Measurements from ENCODE around the gene CEP97.
A peak's percentile ranks its signal among the peaks of the same experiment; 100 is the strongest.

The CEP97 gene

DNA sequence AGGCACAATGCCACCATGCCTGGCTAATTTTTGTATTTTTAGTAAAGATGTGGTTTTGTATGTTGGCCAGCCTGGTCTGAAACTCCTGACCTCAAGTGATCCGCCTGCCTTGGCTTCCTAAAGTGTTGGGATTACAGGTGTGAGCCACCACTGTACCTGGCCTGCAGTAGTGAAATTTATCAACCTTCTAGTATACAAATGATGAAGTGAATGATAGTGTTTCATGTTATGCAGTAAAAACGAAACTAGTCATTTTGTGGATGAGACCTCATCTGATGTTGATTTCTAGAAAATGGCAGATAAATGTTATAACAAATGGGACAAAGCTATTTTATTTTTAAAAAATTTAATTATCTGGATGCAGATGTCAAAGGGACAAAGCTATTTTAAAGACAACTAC lies 87.5 kb downstream of the CEP97 start:
- H3K4me3 ChIP-seq (ENCODE audit: low read depth, low read length): no peak overlapping the region
- TF ChIP-seq, protein P1, sequence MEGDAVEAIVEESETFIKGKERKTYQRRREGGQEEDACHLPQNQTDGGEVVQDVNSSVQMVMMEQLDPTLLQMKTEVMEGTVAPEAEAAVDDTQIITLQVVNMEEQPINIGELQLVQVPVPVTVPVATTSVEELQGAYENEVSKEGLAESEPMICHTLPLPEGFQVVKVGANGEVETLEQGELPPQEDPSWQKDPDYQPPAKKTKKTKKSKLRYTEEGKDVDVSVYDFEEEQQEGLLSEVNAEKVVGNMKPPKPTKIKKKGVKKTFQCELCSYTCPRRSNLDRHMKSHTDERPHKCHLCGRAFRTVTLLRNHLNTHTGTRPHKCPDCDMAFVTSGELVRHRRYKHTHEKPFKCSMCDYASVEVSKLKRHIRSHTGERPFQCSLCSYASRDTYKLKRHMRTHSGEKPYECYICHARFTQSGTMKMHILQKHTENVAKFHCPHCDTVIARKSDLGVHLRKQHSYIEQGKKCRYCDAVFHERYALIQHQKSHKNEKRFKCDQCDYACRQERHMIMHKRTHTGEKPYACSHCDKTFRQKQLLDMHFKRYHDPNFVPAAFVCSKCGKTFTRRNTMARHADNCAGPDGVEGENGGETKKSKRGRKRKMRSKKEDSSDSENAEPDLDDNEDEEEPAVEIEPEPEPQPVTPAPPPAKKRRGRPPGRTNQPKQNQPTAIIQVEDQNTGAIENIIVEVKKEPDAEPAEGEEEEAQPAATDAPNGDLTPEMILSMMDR (IDR thresholded peaks at IDR 0.05; ENCODE audit: control insufficient read depth, extremely low read depth, insufficient read depth): no peak
- no peak for DNase-seq (ENCODE audit: low read depth)

DNA sequence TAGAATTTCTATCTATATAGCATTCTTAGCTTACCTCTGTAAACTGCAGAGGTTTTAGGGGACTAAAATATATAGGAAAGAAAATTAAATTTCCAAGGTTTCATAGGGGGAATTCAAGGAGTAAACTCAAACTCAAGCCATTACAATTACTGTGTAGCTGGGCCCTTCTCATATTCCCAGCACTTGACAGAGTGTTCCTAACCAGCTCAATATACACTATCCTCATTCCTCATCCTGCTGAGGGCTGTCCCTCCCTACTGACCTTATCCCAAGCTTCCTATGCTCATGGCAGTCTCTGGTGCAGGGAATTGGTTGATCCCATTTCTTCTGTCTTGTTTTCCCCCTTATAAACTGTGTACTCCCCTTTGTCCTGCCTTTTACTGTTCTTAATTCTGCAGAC lies 88.5 kb downstream of the CEP97 start:
- TF ChIP-seq, protein P1 (IDR thresholded peaks at IDR 0.05; ENCODE audit: control insufficient read depth, extremely low read depth, insufficient read depth): no peak
- DNase-seq (ENCODE audit: low read depth): no peak
- H3K4me3 ChIP-seq (ENCODE audit: low read depth, low read length): no peak overlapping the region

DNA sequence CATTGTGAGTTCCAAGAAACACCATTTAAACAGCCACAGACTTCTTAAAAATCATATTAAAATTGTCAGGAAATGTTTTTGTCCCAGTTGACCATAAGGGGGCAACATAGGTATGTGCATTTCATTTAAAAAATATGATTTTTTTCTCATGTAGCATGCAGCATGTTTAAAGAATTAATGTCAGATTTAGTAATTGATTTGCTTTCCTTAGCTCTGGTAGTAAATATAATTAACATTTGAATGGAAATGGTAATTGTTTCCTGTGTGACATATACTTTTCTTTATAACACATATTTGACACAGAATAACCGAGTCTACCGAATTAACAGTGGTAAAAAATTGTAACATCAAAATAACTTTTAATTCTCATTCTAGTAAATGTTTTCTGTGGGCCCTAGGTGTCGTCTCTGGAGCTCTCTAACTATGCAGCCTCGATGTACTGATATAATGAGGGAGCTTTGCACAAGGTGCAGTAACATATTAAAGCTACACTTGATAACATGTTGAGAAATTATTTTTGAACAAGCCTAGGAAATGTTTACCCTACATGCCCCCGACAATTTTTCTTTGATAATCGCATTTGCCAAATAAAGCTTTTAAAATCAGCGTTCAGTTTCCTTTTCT lies 89.5 kb downstream of the CEP97 start:
- DNase-seq (ENCODE audit: low read depth): no peak
- TF ChIP-seq, protein P1 (IDR thresholded peaks at IDR 0.05; ENCODE audit: control insufficient read depth, extremely low read depth, insufficient read depth): peak; percentile 57
- H3K4me3 ChIP-seq (ENCODE audit: low read depth, low read length): no peak overlapping the region

DNA sequence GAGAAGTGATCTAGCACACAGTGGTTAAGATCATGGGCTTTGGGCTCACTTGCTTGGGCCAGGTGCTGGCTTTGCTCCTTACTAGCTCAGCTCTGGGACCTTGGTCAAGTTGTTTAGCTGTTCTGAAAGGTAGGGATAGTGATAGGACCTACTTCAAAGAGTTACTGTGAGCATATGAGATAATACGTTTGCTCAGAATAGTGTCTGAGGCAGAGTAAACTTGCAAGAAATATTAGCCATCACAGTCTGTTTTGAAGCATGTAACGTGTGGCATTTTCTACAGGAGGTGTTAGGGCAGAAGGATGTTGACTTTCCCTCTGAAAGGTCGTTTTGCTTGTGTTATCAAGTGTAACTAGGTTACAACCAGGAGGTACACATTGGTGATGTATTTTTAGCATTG lies 90.4 kb downstream of the CEP97 start:
- no peak for DNase-seq (ENCODE audit: low read depth)
- TF ChIP-seq, protein P1 (IDR thresholded peaks at IDR 0.05; ENCODE audit: control insufficient read depth, extremely low read depth, insufficient read depth): no peak
- no peak overlapping the region for H3K4me3 ChIP-seq (ENCODE audit: low read depth, low read length)

DNA sequence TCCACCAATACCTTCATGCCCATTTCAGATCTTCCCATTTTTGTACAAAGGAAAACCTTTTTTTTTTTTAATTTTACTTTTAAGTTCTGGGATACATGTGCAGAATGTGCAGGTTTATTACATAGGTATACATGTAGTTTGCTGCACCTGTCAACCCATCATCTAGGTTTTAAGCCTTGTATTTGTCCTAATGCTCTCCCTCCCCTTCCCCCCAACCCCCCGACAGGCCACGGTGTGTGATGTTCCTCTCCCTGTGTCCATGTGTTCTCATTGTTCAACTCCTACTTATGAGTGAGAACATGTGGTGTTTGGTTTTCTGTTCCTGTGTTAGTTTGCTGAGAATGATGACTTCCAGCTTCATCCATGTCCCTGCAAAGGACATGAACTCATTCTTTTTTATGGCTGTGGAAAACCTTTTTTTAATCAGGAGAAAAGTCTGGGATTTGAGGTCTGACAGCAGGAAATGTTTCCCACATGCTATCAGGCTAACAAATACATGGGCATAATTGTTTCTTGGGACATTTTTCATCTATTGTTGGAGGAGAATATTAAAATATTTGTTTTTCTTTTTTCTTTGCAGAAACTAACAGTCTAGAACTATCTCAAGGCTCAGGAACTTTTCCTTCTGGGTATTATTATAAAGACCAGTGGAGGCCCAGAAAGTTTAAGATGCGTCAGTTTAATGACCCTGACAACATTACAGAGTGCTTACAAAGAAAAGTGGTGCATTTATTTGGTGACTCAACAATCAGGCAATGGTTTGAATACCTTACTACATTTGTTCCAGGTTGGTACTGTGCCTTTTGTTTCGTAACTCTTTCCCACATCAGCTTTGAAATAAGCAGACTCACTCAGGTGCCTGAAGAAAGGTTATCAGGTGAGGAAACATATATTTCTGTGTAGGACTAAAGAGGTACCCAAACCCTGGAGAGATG lies 92.1 kb downstream of the CEP97 start:
- DNase-seq (ENCODE audit: low read depth): no peak
- TF ChIP-seq, protein P1 (IDR thresholded peaks at IDR 0.05; ENCODE audit: control insufficient read depth, extremely low read depth, insufficient read depth): no peak
- no peak overlapping the region for H3K4me3 ChIP-seq (ENCODE audit: low read depth, low read length)

DNA sequence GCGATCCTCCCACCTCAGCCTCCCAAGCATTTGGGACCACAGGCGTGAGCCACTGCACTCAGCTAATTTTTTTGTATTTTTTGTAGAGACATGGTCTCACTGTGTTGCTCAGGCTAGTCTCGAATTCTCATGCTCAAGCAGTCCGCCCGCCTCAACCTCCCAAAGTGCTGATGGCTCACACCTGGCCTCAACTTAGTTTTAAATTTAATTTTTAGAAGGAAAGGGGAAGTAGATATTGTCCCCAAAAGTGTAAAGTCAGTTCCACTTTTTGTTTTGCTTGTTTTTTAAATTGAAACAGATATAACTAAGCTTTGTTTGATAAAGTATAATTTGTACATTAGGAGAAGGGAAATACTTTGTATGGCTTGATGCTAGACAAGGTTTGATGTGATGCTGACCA lies 93.6 kb downstream of the CEP97 start:
- H3K4me3 ChIP-seq (ENCODE audit: low read depth, low read length): no peak overlapping the region
- TF ChIP-seq, protein P1 (IDR thresholded peaks at IDR 0.05; ENCODE audit: control insufficient read depth, extremely low read depth, insufficient read depth): no peak
- no peak for DNase-seq (ENCODE audit: low read depth)
